ENCODE results near the gene ENPP3.

DNA sequence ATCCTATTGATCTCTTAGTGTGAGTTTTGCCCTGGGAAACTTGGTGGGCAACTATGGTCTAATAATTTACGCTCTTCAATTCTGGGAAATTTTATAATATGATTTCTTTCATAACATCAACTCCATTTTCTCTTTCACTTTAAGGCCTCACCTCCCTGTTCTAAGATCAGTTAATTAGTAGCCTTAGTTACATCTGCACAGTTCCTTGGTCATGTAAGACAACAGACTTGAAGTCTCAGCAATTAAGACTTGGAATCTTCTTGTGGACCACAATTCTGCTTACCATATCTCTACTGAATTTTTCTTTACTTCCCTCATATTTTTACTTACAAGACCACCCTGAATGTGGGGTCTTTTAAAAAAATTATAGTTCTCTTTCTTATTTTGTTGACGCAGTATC, 8.7 kb downstream of the ENPP3 start:
- TF ChIP-seq CTCF (IDR thresholded peaks at IDR 0.05; ENCODE audit: poor library complexity) (no peak), EZH2 (IDR thresholded peaks at IDR 0.05; ENCODE audit: borderline replicate concordance) (no peak), EZH2phosphoT487 (IDR thresholded peaks at IDR 0.05; ENCODE audit: low read depth, severe bottlenecking, unreplicated experiment) (no peak)

Measured in hepatocyte (in vitro differentiated cells).